ENCODE data around the gene EEF2K. TPM values are rescaled to one million over a fixed set of nuclear protein-coding genes. Genes with fewer than 3 reads are reported as not detected.
A peak's percentile ranks its signal among the peaks of the same experiment; 100 is the strongest.

The EEF2K gene
- total and polyA plus RNA-seq, 2 of the 13 experiments (the other 11 are each of a cell fraction or from before 2014, with no cell fraction given), result 22.0 to 23.8 TPM

DNA sequence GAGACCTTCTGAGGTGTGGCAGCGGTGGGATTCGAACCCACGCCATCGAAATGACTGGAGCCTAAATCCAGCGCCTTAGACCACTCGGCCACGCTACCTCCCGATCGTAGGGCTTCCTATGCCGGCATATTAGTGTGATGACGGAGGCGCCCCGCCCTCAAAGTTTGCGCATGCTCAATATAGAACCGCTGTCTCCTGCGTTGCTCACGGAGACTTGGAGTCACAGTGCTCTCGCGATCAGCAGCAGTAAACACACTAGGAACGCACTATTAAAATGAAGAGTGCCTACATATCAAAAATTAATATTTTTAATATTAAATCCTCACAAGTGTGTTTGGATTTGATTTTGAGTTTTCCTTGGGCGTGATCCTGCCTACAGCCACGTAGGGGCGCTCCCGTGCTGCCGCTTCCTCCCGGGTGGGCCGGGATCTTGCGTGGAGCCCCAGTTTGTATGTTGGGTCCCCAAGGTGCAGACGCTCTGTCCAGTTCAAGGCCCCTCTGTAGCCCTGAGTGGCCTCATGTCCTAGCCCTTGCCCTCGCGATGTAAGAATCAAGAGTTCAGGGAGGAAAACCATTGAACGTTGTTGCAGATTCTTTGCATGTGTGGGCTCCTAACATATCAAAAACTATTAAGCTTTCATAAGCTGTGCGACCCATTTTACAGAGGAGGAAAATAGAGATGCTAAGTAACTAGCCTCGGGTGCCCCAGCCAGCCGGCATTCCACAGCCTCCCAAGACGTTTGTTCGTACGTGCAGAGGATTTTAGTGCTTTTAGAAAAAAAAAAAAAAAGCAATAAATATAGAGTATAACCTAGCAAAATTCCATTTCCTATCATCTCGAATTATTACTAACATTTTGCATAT, 10.2 kb upstream of the EEF2K start (continued):
- TF ChIP-seq ELK4 (CRISPR knock-in tag; IDR thresholded peaks at IDR 0.05; ENCODE audit: borderline replicate concordance) (peak; percentile 47; the same call in 1 of the 2 replicates), NONO (IDR thresholded peaks at IDR 0.05) (no peak), NONO (CRISPR knock-in tag; conservative IDR thresholded peaks at IDR 0.05) (peak; percentile 91), ZNF614 (CRISPR knock-in tag; IDR thresholded peaks at IDR 0.05; ENCODE audit: borderline replicate concordance) (peak; percentile 98), ARNTL (CRISPR knock-in tag; IDR thresholded peaks at IDR 0.05) (no peak; the same call in 1 of the 2 replicates), KLF6 (CRISPR knock-in tag; IDR thresholded peaks at IDR 0.05) (peak; percentile 83; the same call in 1 of the 2 replicates), ZNF720 (CRISPR knock-in tag; IDR thresholded peaks at IDR 0.05) (no peak), ZNF691 (CRISPR knock-in tag; IDR thresholded peaks at IDR 0.05; ENCODE audit: borderline replicate concordance, low read depth) (peak; percentile 98), NAIF1 (CRISPR knock-in tag; IDR thresholded peaks at IDR 0.05; ENCODE audit: borderline replicate concordance) (no peak; the same call in 1 of the 2 replicates), ZNF318 (CRISPR knock-in tag; IDR thresholded peaks at IDR 0.05) (no peak; the same call in none of the 2 replicates), GTF3A (CRISPR knock-in tag; conservative IDR thresholded peaks at IDR 0.05) (no peak), AGO2 (optimal IDR thresholded peaks at IDR 0.05; ENCODE audit: low read depth, low read length) (no peak), NCOA5 (CRISPR knock-in tag; IDR thresholded peaks at IDR 0.05) (no peak), GATA4 (IDR thresholded peaks at IDR 0.05; ENCODE audit: borderline replicate concordance, low read depth) (peak; percentile 81; the same call in 1 of the 2 replicates), NFKBIZ (CRISPR knock-in tag; IDR thresholded peaks at IDR 0.05) (peak; percentile 85; the same call in 1 of the 2 replicates)
- TF ChIP-seq, protein P1, sequence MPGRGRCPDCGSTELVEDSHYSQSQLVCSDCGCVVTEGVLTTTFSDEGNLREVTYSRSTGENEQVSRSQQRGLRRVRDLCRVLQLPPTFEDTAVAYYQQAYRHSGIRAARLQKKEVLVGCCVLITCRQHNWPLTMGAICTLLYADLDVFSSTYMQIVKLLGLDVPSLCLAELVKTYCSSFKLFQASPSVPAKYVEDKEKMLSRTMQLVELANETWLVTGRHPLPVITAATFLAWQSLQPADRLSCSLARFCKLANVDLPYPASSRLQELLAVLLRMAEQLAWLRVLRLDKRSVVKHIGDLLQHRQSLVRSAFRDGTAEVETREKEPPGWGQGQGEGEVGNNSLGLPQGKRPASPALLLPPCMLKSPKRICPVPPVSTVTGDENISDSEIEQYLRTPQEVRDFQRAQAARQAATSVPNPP (CRISPR knock-in tag; IDR thresholded peaks at IDR 0.05), result peak; percentile 74; the same call in 1 of the 2 replicates

Measured in HepG2 (cell line).